ENCODE data around the gene CLEC4G. TPM values are rescaled to one million over a fixed set of nuclear protein-coding genes. Genes with fewer than 3 reads are reported as not detected.

CLEC4G gene
- total RNA-seq, result not detected in 2 replicates

DNA sequence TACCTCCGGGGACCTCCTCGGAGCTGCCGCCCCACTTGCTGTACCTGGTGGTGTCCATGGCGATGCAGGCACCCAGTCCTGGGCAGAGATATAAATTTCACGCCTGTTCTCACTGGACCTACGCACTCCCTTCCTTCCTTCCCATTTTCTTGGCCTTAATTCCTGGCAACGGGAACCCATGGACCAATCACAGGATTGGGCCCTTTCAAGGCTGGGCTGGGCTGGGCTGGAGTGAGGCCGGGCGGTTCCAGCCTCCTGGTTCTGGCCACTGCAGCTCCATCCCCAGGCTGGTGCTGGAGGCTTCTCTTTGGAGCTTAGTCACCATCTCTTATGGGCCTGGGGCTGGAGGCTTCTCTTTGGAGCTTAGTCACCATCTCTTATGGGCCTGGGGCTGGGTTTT lies at the start of gene CLEC4G:
Gene CLEC4G, minus strand, starts transcription at position 66 of the 400 bp plus-strand sequence. Its CDS starts 8 bp downstream, at position 58.

GRCh38 chr19:7762719-7763293 lies 30.9 kb upstream of the CLEC4G start, which contains the start of gene CLEC4M:
CLEC4M (plus strand) TSS chr19:7763243; CDS start chr19:7763267, 24 bp downstream.

DNA sequence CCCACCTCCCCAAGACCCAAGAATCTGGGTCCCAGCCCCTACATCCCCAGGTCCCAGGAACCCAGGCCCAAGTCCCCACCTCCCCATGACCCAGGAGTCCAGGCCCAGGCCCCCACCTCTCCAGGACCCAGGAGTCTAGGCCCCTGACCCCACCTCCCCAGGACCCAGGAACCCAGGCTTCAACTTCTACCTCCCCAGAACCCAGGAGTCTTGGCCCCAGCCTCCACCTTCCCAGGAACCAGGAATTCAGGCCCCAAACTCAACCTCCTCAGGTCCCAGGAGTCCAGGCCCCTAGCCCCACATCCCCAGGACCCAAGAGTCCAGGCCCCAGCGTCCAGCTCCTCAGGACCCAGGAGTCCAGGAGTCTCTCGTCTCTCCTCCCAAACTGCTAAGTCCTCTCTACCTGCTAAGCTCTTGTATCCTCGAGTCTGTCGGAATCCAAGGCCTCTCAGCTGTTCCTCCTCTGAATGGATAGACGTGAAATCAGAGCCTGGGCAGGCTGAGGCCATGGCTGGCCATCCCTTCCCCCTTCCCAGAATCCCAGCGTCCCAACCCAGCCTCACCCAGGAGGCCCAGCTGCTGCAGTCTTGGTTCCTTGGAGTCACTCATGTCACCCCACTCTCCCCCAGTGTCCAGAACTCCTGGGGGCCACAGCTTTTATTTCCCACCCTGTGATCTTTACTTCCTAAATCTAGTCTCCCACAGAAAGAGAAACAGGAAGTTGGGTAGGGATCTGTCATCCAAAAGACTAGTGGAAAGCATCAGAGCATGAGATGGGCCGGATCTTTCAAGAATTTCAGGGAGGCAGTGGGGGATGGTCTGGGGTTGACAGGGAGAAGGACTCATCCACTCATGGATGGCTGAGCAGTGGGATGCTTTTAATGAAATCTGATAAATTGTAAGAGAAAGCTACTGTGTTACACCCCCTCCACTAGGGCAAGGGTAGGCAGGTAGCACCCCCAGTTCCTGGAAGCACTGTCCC lies 15.3 kb upstream of the CLEC4G start, which contains the start of gene CD209:
Gene CD209, minus strand, starts transcription at position 632 of the 982 bp plus-strand sequence. Its CDS starts 23 bp downstream, at position 609.

GRCh38 chr19:7701654-7702457 lies 30.1 kb downstream of the CLEC4G start, which contains the start of gene FCER2:
FCER2 (minus strand) TSS chr19:7702131; CDS start chr19:7699760, 2,371 bp downstream.

GRCh38 chr19:7680606-7681339 lies 51.1 kb downstream of the CLEC4G start, which contains the start of gene TRAPPC5:
TRAPPC5 (plus strand) TSS chr19:7680833; CDS start chr19:7682254, 1,421 bp downstream.

Other genes starting within 250 kb of the CLEC4G start
- 1.1 and 2.1 TPM in 2 replicates for gene PEX11G, start 243.1 kb downstream of the CLEC4G start, total RNA-seq
- gene ZNF358, start 216.0 kb downstream of the CLEC4G start, total RNA-seq, result 26.2 and 26.8 TPM in 2 replicates
- gene MCOLN1, start 209.5 kb downstream of the CLEC4G start, total RNA-seq, result 6.3 and 8.0 TPM in 2 replicates
- 108 and 110 TPM in 2 replicates for gene PNPLA6, start 196.4 kb downstream of the CLEC4G start, total RNA-seq
- gene CAMSAP3, start 136.2 kb downstream of the CLEC4G start, total RNA-seq, result 0.10 TPM in 1 of 2 replicates, not detected in the other
- gene XAB2, start 102.6 kb downstream of the CLEC4G start, total RNA-seq, result 31.4 and 33.1 TPM in 2 replicates
- gene PET100, start 102.3 kb downstream of the CLEC4G start, total RNA-seq, result 14.0 and 21.4 TPM in 2 replicates
- not detected in 2 replicates for gene PCP2, start 98.4 kb downstream of the CLEC4G start, total RNA-seq
- 21.4 and 27.1 TPM in 2 replicates for gene STXBP2, start 95.0 kb downstream of the CLEC4G start, total RNA-seq
- gene RETN, start 63.1 kb downstream of the CLEC4G start, total RNA-seq, result not detected in 2 replicates
- gene MCEMP1, start 55.0 kb downstream of the CLEC4G start, total RNA-seq, result not detected in 2 replicates
- 129 and 159 TPM in 2 replicates for gene TRAPPC5, start 51.3 kb downstream of the CLEC4G start, total RNA-seq
- gene FCER2, start 30.0 kb downstream of the CLEC4G start, total RNA-seq, result not detected in 2 replicates
- not detected in 2 replicates for gene CD209, start 15.4 kb upstream of the CLEC4G start, total RNA-seq
- 0.20 TPM in 1 of 2 replicates, not detected in the other for gene CLEC4M, start 31.1 kb upstream of the CLEC4G start, total RNA-seq
- 19.7 and 21.1 TPM in 2 replicates for gene EVI5L, start 98.1 kb upstream of the CLEC4G start, total RNA-seq
- gene PRR36, start 142.3 kb upstream of the CLEC4G start, total RNA-seq, result not detected in 2 replicates
- 1.00 and 1.4 TPM in 2 replicates for gene LRRC8E, start 156.4 kb upstream of the CLEC4G start, total RNA-seq
- 7.8 and 9.3 TPM in 2 replicates for gene MAP2K7, start 171.8 kb upstream of the CLEC4G start, total RNA-seq
- not detected in 2 replicates for gene TGFBR3L, start 182.7 kb upstream of the CLEC4G start, total RNA-seq
- 33.9 and 41.0 TPM in 2 replicates for gene SNAPC2, start 188.2 kb upstream of the CLEC4G start, total RNA-seq
- gene CTXN1, start 194.0 kb upstream of the CLEC4G start, total RNA-seq, result 4.1 and 5.5 TPM in 2 replicates
- gene TIMM44, start 211.6 kb upstream of the CLEC4G start, total RNA-seq, result 60.7 and 70.1 TPM in 2 replicates